ENCODE measurements around the gene MMP14.

GRCh38 chr14:22841311-22841710 lies 4.9 kb downstream of the MMP14 start:
- TF ChIP-seq NBN (conservative IDR thresholded peaks at IDR 0.05) (no peak), ARID2 (CRISPR knock-in tag; IDR thresholded peaks at IDR 0.05; ENCODE audit: borderline replicate concordance) (no peak), KDM4B (CRISPR knock-in tag; IDR thresholded peaks at IDR 0.05) (no peak), THAP8 (CRISPR knock-in tag; IDR thresholded peaks at IDR 0.05; ENCODE audit: borderline replicate concordance) (no peak), CTCF (CRISPR knock-in tag; IDR thresholded peaks at IDR 0.05) (no peak), HMGXB4 (CRISPR knock-in tag; IDR thresholded peaks at IDR 0.05; ENCODE audit: borderline replicate concordance in 1 of 2, low read depth in 1 of 2) (no peak)
